GM23338 (cell line): ENCODE results near the gene RAD51AP2. TPM values are rescaled to one million over a fixed set of nuclear protein-coding genes. Genes with fewer than 3 reads are reported as not detected.
"Not testable (repeated sequence)": the region's sequence is repeated elsewhere in the genome, so short reads cannot be mapped to it uniquely, and the experiment has no call there.

Experiments used
- ATAC-seq: fragments of 200-7000 bp; cut with Tn5 transposase; 3 replicates; pipeline ENCODE4 v1.9.1; 2020
- DNase-seq: peaks from one replicate; pipeline ENCODE4 v3.0.0-alpha.2; 2015; ENCODE audit warnings: low spot score
- H2AFZ ChIP-seq: fragments of 200-600 bp; sonication (generic); 2 replicates; pipeline ENCODE4 v1.8.0; 2016; ENCODE audit warnings: antibody characterized with exemption, mild to moderate bottlenecking, moderate library complexity
- H3F3A ChIP-seq: fragments of 200-600 bp; sonication (generic); replicated peaks from 2 replicates; pipeline ENCODE4 v1.8.0; 2017; ENCODE audit warnings: antibody characterized with exemption, mixed run types, low read depth
- H3K27ac ChIP-seq: fragments of 200-600 bp; sonication (generic); 2 replicates; pipeline ENCODE4 v1.6.1; 2016; ENCODE audit warnings: low read depth
- H3K27me3 ChIP-seq: fragments of 200-600 bp; sonication (generic); 2 replicates; pipeline ENCODE4 v1.8.0; 2016; ENCODE audit warnings: mild to moderate bottlenecking, mixed run types, moderate library complexity; ENCODE audit not compliant: insufficient read depth
- H3K36me3 ChIP-seq: fragments of 200-600 bp; sonication (generic); 2 replicates; pipeline ENCODE4 v1.8.0; 2016; ENCODE audit warnings: mild to moderate bottlenecking; ENCODE audit not compliant: insufficient read depth
- H3K4me1 ChIP-seq: fragments of 200-600 bp; sonication (generic); 2 replicates; pipeline ENCODE4 v1.8.0; 2016; ENCODE audit warnings: mild to moderate bottlenecking, moderate library complexity; ENCODE audit not compliant: insufficient read depth
- H3K4me2 ChIP-seq: fragments of 200-600 bp; sonication (generic); 2 replicates; pipeline ENCODE4 v1.7.1; 2017; ENCODE audit warnings: mixed run types
- H3K4me3 ChIP-seq: fragments of 200-600 bp; sonication (generic); 2 replicates; pipeline ENCODE4 v1.6.1; 2016; ENCODE audit warnings: mixed run types
- H3K79me2 ChIP-seq: fragments of 200-600 bp; sonication (generic); replicated peaks from 2 replicates; pipeline ENCODE4 v1.8.0; 2017; ENCODE audit warnings: mild to moderate bottlenecking; ENCODE audit not compliant: insufficient read depth
- H3K9me2 ChIP-seq: fragments of 200-600 bp; sonication (generic); 2 replicates; pipeline ENCODE4 v1.8.0; 2017; ENCODE audit not compliant: insufficient read depth
- H4K20me1 ChIP-seq: fragments of 200-600 bp; sonication (generic); replicated peaks from 2 replicates; pipeline ENCODE4 v1.8.0; 2017; ENCODE audit warnings: mild to moderate bottlenecking; ENCODE audit not compliant: insufficient read depth
- H3K27ac Mint-ChIP-seq: 2 replicates; pipeline ENCODE4 v1.8.0; 2020; ENCODE audit warnings: inconsistent platforms, mild to moderate bottlenecking, moderate library complexity, mixed read lengths
- H3K27me3 Mint-ChIP-seq: 3 replicates; pipeline ENCODE4 v1.8.0; 2022; ENCODE audit warnings: low read depth, mild to moderate bottlenecking, moderate library complexity, mixed read lengths, inconsistent platforms; ENCODE audit not compliant: insufficient read depth, poor library complexity
- H3K36me3 Mint-ChIP-seq: 3 replicates; pipeline ENCODE4 v1.8.0; 2021; ENCODE audit warnings: low read depth, mild to moderate bottlenecking, inconsistent platforms, moderate library complexity, mixed read lengths
- H3K4me1 Mint-ChIP-seq: 3 replicates; pipeline ENCODE4 v1.8.0; 2020; ENCODE audit warnings: mild to moderate bottlenecking, inconsistent platforms, mixed read lengths
- H3K4me3 Mint-ChIP-seq: 3 replicates; pipeline ENCODE4 v1.8.0; 2021; ENCODE audit warnings: moderate library complexity, mild to moderate bottlenecking, inconsistent platforms, mixed read lengths
- H3K9me3 Mint-ChIP-seq: 3 replicates; pipeline ENCODE4 v1.8.0; 2020; ENCODE audit warnings: moderate library complexity, mild to moderate bottlenecking, inconsistent platforms, mixed read lengths
- CTCF ChIP-seq, 2 experiments: fragments of 200-600 bp in 1 of 2; sonication (generic) in 1 of 2; conservative IDR thresholded peaks; 2 replicates each; pipeline versions ENCODE4 v1.5.1 to v1.6.1; 2016 to 2017; ENCODE audit warnings: antibody characterized with exemption in 2 of 2, low read depth in 2 of 2, mild to moderate bottlenecking in 2 of 2, moderate library complexity in 1 of 2
- ETS1 ChIP-seq: IDR thresholded peaks from 2 replicates; pipeline ENCODE4 v1.6.1; 2016; ENCODE audit warnings: antibody characterized with exemption
- EZH2phosphoT487 ChIP-seq: fragments of 200-600 bp; sonication (generic); IDR thresholded peaks from one replicate; pipeline ENCODE4 v1.8.1; 2018; ENCODE audit warnings: antibody characterized with exemption; ENCODE audit not compliant: unreplicated experiment
- JUNB ChIP-seq: IDR thresholded peaks from one replicate; pipeline ENCODE4 v1.6.1; 2016; ENCODE audit warnings: antibody characterized with exemption; ENCODE audit not compliant: unreplicated experiment
- POLR2AphosphoS5 ChIP-seq: IDR thresholded peaks from 2 replicates; pipeline ENCODE4 v1.6.1; 2016; ENCODE audit warnings: antibody characterized with exemption, low read depth
- ZNF114 ChIP-seq: fragments of 250-450 bp; sonication (Bioruptor Pico); IDR thresholded peaks from 2 replicates; pipeline ENCODE4 v1.5.0; 2020; ENCODE audit warnings: mild to moderate bottlenecking, moderate library complexity
- ZNF331 ChIP-seq: fragments of 250-450 bp; sonication (Bioruptor Pico); IDR thresholded peaks from 2 replicates; pipeline ENCODE4 v1.5.0; 2020; ENCODE audit warnings: low read depth, mild to moderate bottlenecking, moderate library complexity
- polyA plus RNA-seq: library from polyadenylated mRNA; unstranded; fragments of >200 nt; fragmentation: Nextera tagmentation; extraction: Ambion mirVana; gene quantifications from 2 replicates; pipeline ENCODE4 v1.2.1, GENCODE V29; 2016
- total RNA-seq: library from RNA; depleted of rRNA; stranded (reverse); fragments of >200 nt; shearing (Covaris generic); gene quantifications from 2 replicates; pipeline ENCODE4 v1.2.3, GENCODE V29; 2014
- TF ChIP-seq, protein P1 (sequence below): IDR thresholded peaks from one replicate; pipeline ENCODE4 v1.6.1; 2018; ENCODE audit warnings: antibody characterized with exemption; ENCODE audit not compliant: unreplicated experiment

Gene RAD51AP2
- total and polyA plus RNA-seq, 2 experiments from 2014 or later, result 0.16 to 0.38 TPM

DNA sequence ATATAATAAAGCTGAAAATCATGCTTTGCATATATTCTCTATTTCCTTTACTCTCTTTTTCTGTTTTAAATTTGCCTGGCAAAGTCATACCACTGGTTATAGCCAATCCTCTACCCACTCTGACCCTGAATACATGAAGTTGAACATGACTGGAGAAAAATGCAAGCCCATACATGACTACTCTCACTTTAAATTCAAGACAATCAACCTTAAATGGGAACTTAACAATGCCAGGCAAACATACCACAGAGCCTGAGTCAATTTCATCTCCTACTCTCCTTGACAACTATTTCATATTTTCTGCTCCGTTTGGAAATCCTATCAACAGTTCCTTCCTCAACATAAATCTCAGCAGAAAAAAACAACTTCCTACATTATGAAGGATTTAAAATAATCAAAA, 22.6 kb downstream of the RAD51AP2 start (continued):
- TF ChIP-seq ETS1 (no peak), CTCF (conservative IDR thresholded peaks at IDR 0.05; ENCODE audit: low read depth in 2 of 2) (no peak), POLR2AphosphoS5 (no peak)

- not testable (repeated sequence) for H3K79me2 ChIP-seq, H3K36me3 ChIP-seq, ATAC-seq, H3K36me3 Mint-ChIP-seq, H3K9me2 ChIP-seq, H3K9me3 Mint-ChIP-seq, H3K4me1 Mint-ChIP-seq, H3K4me3 ChIP-seq, H3K27ac ChIP-seq, H4K20me1 ChIP-seq, H3K4me1 ChIP-seq, H3K4me2 ChIP-seq, H3K27me3 ChIP-seq, H3K27ac Mint-ChIP-seq, H3K4me3 Mint-ChIP-seq, H2AFZ ChIP-seq, DNase-seq, H3K27me3 Mint-ChIP-seq, H3F3A ChIP-seq
These were observed 28.1 kb downstream of the RAD51AP2 start for GRCh38 chr2:17490165-17490564.

DNA sequence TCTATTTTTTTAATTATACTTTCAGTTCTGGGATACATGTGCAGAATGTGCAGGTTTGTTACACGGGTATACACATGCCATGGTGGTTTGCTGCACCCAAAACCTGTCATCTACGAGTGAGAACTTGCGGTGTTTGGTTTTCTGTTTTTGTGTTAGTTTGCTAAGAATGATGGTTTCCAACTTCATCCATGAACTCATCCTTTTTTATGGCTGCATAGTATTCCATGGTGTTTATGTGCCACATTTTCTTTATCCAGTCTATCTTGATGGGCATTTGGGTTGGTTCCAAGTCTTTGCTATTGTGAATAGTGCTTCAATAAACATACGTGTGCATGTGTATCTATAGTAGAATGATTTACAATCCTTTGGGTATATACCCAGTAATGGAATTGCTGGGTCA, 29.6 kb downstream of the RAD51AP2 start:
- not testable (repeated sequence) for H3K4me2 ChIP-seq, ATAC-seq, H3K79me2 ChIP-seq, H3K4me1 ChIP-seq, H3K36me3 ChIP-seq, H3K9me2 ChIP-seq, H3K27me3 Mint-ChIP-seq, H4K20me1 ChIP-seq, H3K9me3 Mint-ChIP-seq, H3K27ac ChIP-seq, H3F3A ChIP-seq, DNase-seq, H3K4me3 Mint-ChIP-seq, H2AFZ ChIP-seq, H3K27ac Mint-ChIP-seq, H3K36me3 Mint-ChIP-seq, H3K27me3 ChIP-seq, H3K4me1 Mint-ChIP-seq, H3K4me3 ChIP-seq

DNA sequence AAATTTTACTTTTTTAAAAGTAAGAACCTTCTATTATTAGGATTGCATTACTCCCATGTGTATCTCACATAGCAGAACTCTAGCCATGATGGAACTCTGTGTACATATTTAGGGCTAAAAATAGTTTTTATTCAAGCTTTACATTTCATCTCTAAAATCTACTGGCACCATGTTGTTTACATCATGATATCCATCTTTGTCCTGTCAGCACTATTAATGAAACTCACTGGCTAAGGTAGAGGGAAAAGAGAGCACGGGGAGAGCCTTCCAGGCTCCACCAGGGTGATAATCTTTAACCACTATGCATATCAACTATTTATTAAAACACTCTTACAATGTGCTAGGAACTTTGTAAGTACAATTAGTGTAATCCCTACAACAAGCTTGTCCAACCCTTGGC, 34.7 kb downstream of the RAD51AP2 start:
- no peak overlapping the region for H3K4me3 Mint-ChIP-seq
- no peak for DNase-seq
- H3K9me2 ChIP-seq, result no peaks in the 10 kb centered on the region
- peaks cover 9% of the 10 kb centered on the region; the same call in 2 of the 3 replicates for H3K4me1 Mint-ChIP-seq
- H3K27me3 ChIP-seq, result no peaks in the 10 kb centered on the region
- no peaks in the 10 kb centered on the region for H3K36me3 ChIP-seq
- H3K27me3 Mint-ChIP-seq, result peaks cover 2% of the 10 kb centered on the region
- H3K9me3 Mint-ChIP-seq, result no peaks in the 10 kb centered on the region
- no peaks in the 10 kb centered on the region for H3K79me2 ChIP-seq
- H3K27ac ChIP-seq, result no peak overlapping the region
- no peaks in the 10 kb centered on the region for H4K20me1 ChIP-seq
- H3K4me2 ChIP-seq, result no peak overlapping the region
- no peak overlapping the region for H3K27ac Mint-ChIP-seq
- H3F3A ChIP-seq, result no peaks in the 10 kb centered on the region
- no peak for ATAC-seq
- H3K36me3 Mint-ChIP-seq, result no peaks in the 10 kb centered on the region
- H3K4me3 ChIP-seq, result no peak overlapping the region
- no peaks in the 10 kb centered on the region for H3K4me1 ChIP-seq
- H2AFZ ChIP-seq, result no peak overlapping the region
- TF ChIP-seq ZNF114, result no peak
- TF ChIP-seq, protein P1, sequence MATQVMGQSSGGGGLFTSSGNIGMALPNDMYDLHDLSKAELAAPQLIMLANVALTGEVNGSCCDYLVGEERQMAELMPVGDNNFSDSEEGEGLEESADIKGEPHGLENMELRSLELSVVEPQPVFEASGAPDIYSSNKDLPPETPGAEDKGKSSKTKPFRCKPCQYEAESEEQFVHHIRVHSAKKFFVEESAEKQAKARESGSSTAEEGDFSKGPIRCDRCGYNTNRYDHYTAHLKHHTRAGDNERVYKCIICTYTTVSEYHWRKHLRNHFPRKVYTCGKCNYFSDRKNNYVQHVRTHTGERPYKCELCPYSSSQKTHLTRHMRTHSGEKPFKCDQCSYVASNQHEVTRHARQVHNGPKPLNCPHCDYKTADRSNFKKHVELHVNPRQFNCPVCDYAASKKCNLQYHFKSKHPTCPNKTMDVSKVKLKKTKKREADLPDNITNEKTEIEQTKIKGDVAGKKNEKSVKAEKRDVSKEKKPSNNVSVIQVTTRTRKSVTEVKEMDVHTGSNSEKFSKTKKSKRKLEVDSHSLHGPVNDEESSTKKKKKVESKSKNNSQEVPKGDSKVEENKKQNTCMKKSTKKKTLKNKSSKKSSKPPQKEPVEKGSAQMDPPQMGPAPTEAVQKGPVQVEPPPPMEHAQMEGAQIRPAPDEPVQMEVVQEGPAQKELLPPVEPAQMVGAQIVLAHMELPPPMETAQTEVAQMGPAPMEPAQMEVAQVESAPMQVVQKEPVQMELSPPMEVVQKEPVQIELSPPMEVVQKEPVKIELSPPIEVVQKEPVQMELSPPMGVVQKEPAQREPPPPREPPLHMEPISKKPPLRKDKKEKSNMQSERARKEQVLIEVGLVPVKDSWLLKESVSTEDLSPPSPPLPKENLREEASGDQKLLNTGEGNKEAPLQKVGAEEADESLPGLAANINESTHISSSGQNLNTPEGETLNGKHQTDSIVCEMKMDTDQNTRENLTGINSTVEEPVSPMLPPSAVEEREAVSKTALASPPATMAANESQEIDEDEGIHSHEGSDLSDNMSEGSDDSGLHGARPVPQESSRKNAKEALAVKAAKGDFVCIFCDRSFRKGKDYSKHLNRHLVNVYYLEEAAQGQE, result no peak
- TF ChIP-seq JUNB, result no peak
- TF ChIP-seq ZNF331 (CRISPR knock-in tag), result no peak
- TF ChIP-seq EZH2phosphoT487, result no peak
